HUES48 (cell line): ENCODE measurements around the gene RDH8.
A peak's percentile ranks its signal among the peaks of the same experiment; 100 is the strongest.
"Not testable (repeated sequence)": the region's sequence is repeated elsewhere in the genome, so short reads cannot be mapped to it uniquely, and the experiment has no call there.

Source experiments
- H3K27ac ChIP-seq: one replicate; pipeline ENCODE4 v1.7.0; 2013; ENCODE audit warnings: low read depth, low read length, inconsistent platforms
- H3K27me3 ChIP-seq: 2 replicates; pipeline ENCODE4 v1.6.1; 2013; ENCODE audit warnings: mild to moderate bottlenecking, low read length; ENCODE audit not compliant: control insufficient read depth, insufficient read depth
- H3K36me3 ChIP-seq: 2 replicates; pipeline ENCODE4 v1.6.1; 2013; ENCODE audit warnings: low read length; ENCODE audit not compliant: control insufficient read depth, insufficient read depth
- H3K4me1 ChIP-seq: 2 replicates; pipeline ENCODE4 v1.6.1; 2013; ENCODE audit warnings: mild to moderate bottlenecking, low read length; ENCODE audit not compliant: control insufficient read depth, insufficient read depth
- H3K4me3 ChIP-seq: 2 replicates; pipeline ENCODE4 v1.5.1; 2013; ENCODE audit warnings: mild to moderate bottlenecking, low read depth, low read length
- H3K9ac ChIP-seq: 2 replicates; pipeline ENCODE4 v1.6.1; 2013; ENCODE audit warnings: mild to moderate bottlenecking, low read depth, low read length, moderate library complexity
- H3K9me3 ChIP-seq: 2 replicates; pipeline ENCODE4 v1.6.1; 2013; ENCODE audit warnings: low read length; ENCODE audit not compliant: control insufficient read depth, insufficient read depth

The RDH8 gene

DNA sequence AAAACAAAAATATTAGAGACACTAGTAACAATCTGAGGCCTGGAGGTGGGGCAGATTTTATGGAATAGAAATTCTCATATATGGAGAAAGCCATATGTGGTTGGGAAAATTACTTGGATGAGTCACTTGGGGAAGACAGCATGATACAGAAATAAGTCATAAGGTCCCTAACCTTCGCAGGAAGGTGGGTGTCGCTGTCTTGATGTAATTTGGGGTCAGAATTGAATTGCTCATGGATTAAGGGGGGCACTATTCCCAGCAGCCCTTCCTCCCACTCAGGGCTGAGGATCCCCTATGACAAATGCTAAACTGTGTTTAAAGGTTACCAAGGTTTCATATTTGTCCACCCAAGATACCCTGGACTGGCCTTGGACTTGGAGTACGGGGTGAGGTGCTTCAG, 5.0 kb downstream of the RDH8 start:
- Histone ChIP-seq H3K27ac (no peak overlapping the region), H3K9me3 (no peaks in the 10 kb centered on the region), H3K27me3 (no peaks in the 10 kb centered on the region), H3K4me1 (no peaks in the 10 kb centered on the region), H3K9ac (no peak overlapping the region), H3K36me3 (no peaks in the 10 kb centered on the region), H3K4me3 (no peak overlapping the region)

GRCh38 chr19:10018786-10019185, 5.5 kb downstream of the RDH8 start:
- H3K27me3 ChIP-seq, result no peaks in the 10 kb centered on the region
- no peaks in the 10 kb centered on the region for H3K9me3 ChIP-seq
- H3K36me3 ChIP-seq, result no peaks in the 10 kb centered on the region
- H3K4me3 ChIP-seq, result no peak overlapping the region
- H3K9ac ChIP-seq, result no peak overlapping the region
- H3K4me1 ChIP-seq, result no peaks in the 10 kb centered on the region
- no peak overlapping the region for H3K27ac ChIP-seq

GRCh38 chr19:10019246-10019645, 6.0 kb downstream of the RDH8 start:
- H3K36me3 ChIP-seq, result no peaks in the 10 kb centered on the region
- H3K27ac ChIP-seq, result no peak overlapping the region
- H3K9me3 ChIP-seq, result no peaks in the 10 kb centered on the region
- H3K27me3 ChIP-seq, result no peaks in the 10 kb centered on the region
- H3K9ac ChIP-seq, result no peak overlapping the region
- H3K4me3 ChIP-seq, result no peak overlapping the region
- H3K4me1 ChIP-seq, result no peaks in the 10 kb centered on the region

DNA sequence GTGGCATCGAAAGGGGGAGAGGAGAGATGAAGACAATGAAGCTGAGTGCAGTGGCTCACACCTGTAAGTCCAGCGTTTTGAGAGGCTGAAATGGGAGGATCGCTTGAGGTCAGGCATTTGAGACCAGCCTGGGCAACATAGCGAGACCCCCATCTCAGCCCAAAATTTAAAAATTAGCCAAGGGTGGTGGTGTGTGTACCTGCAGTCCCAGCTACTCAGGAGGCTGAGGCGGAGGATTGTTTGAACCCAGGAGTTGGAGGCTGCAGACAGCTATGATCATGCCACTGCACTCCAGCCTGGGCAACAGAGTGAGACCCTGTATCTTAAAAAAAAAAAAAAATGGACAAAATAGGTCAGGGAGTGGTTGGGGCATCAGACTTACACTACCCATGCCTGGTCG, 7.6 kb downstream of the RDH8 start:
- Histone ChIP-seq H3K4me1 (no peaks in the 10 kb centered on the region), H3K4me3 (no peak overlapping the region), H3K9ac (no peak overlapping the region), H3K36me3 (no peaks in the 10 kb centered on the region), H3K27me3 (no peaks in the 10 kb centered on the region), H3K27ac (no peak overlapping the region), H3K9me3 (no peaks in the 10 kb centered on the region)

DNA sequence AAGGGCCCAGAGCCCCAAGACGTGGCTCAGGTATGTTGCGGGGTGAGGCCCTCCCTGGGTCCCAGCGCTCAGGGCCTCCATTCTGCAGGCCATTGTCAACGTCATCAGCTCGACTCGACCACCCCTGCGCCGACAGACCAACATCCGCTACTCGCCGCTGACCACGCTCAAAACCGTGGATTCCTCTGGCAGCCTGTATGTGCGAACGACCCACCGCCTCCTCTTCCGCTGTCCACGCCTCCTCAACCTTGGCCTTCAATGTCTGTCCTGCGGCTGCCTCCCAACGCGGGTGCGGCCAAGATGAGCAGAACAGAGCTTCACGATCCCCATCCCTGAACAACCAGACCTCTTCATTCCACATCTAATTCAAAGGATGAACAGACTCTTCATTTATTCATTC, 8.2 kb downstream of the RDH8 start:
- Histone ChIP-seq H3K9me3 (no peaks in the 10 kb centered on the region), H3K27ac (peak overlapping the region; percentile 47), H3K4me1 (no peaks in the 10 kb centered on the region), H3K27me3 (no peaks in the 10 kb centered on the region), H3K36me3 (no peaks in the 10 kb centered on the region), H3K9ac (no peak overlapping the region), H3K4me3 (no peak overlapping the region)

DNA sequence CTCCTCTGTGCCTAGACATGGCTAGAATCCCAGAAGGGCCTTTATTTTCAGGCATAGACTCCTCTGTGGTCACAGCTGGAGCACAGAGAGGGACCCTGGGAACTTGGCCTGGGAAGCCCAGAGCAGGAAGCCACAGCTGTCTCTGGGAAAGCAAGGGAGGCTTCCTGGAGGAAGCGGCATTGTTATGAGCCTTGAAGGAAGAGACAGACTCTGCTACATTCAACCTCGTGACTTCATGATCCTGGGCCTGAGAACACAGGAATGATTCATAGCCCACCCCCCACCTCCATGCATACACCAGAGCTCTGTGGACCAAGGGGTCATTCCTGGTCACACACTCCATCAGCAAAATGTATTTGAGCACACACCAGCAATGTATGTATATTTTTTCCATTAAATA, 8.6 kb downstream of the RDH8 start:
- H3K4me1 ChIP-seq, result no peaks in the 10 kb centered on the region
- H3K27me3 ChIP-seq, result no peaks in the 10 kb centered on the region
- no peak overlapping the region for H3K9ac ChIP-seq
- H3K36me3 ChIP-seq, result no peaks in the 10 kb centered on the region
- H3K9me3 ChIP-seq, result no peaks in the 10 kb centered on the region
- H3K4me3 ChIP-seq, result no peak overlapping the region
- peak overlapping the region; percentile 47 for H3K27ac ChIP-seq

- not testable (repeated sequence) for H3K4me1 ChIP-seq, H3K27ac ChIP-seq, H3K9ac ChIP-seq, H3K4me3 ChIP-seq, H3K9me3 ChIP-seq, H3K27me3 ChIP-seq, H3K36me3 ChIP-seq
Measured at GRCh38 chr19:10023096-10023495, 9.8 kb downstream of the RDH8 start.

DNA sequence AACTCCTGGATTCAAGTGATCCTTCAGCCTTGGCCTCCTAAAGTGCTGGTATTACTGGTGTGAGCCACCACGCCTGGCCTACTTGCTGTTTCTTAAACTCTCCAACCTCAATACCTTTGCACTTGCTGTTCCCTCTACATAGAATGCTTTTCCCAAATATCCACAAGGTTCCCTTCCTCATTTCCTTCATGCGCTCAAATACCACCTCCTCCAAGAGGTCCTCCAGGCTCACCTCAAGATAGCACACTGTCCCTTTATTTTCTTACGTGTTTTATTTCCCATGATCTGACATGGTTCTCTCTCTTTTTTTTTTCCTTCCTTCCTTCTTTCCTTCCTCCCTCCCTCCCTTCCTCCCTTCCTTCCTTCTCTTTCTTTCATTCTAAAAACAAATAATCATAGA, 13.5 kb downstream of the RDH8 start:
- Histone ChIP-seq H3K27me3 (no peaks in the 10 kb centered on the region), H3K36me3 (no peaks in the 10 kb centered on the region), H3K4me3 (no peak overlapping the region)

DNA sequence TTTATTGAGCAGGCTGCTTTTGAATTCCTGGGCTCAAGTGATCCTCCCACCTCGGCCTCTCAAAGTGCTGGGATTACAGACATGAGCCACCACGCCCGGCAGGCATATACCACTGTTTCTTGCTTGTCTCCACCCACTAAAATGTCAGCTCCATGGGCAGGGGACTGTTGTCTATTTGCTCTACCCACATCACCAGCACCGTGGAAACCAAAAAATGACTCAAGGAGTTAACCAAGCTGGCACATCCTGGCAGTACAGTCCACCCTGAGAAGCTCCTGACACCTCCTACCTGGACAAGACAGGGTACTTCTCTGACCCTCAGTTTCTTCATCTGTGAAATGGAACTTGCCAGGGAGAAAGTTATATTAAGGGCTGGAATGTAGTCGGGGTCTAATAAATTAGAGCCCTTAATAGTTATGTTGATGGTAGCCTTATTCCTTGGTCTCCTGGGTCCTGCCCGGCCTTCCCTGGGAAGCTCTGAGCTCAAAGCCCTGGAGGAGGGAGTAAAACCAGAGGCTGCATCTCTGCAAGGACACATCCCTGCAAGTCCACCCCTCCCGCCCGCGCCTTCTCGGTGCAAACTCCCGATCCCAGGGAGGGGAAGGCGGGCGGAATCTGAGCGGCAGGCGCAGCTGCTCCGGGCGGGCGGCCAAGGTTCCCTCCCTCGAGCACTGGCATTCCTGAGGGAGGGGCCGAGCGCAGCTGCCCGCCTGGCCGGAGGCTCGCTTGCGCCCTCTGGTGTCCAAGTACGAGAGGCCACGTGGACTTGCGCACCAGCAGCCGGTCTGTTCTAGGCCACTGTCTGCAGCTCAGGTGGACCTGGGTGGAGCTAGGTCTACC, 14.1 kb downstream of the RDH8 start:
- no peaks in the 10 kb centered on the region for H3K36me3 ChIP-seq

More for the DNA sequence above, 13.5 kb downstream of the RDH8 start:
- no peak overlapping the region for H3K9ac ChIP-seq
- H3K27ac ChIP-seq, result no peak overlapping the region
- no peaks in the 10 kb centered on the region for H3K9me3 ChIP-seq
- H3K4me1 ChIP-seq, result 0 out of 2 replicates have a peak, but pooled peaks cover 4% of the 10 kb centered on the region

GRCh38 chr19:10033614-10034013, 20.3 kb downstream of the RDH8 start:
- no peak overlapping the region for H3K27ac ChIP-seq
- H3K9ac ChIP-seq, result no peak overlapping the region
- no peaks in the 10 kb centered on the region for H3K36me3 ChIP-seq
- no peaks in the 10 kb centered on the region for H3K4me1 ChIP-seq
- H3K9me3 ChIP-seq, result no peaks in the 10 kb centered on the region
- H3K4me3 ChIP-seq, result no peak overlapping the region
- H3K27me3 ChIP-seq, result no peaks in the 10 kb centered on the region

More for the DNA sequence above, 14.1 kb downstream of the RDH8 start:
- Histone ChIP-seq H3K27me3 (no peaks in the 10 kb centered on the region), H3K27ac (no peak overlapping the region), H3K4me3 (peak overlapping the region; percentile 31), H3K4me1 (0 out of 2 replicates have a peak, but pooled peaks cover 4% of the 10 kb centered on the region), H3K9me3 (no peaks in the 10 kb centered on the region), H3K9ac (no peak overlapping the region)

DNA sequence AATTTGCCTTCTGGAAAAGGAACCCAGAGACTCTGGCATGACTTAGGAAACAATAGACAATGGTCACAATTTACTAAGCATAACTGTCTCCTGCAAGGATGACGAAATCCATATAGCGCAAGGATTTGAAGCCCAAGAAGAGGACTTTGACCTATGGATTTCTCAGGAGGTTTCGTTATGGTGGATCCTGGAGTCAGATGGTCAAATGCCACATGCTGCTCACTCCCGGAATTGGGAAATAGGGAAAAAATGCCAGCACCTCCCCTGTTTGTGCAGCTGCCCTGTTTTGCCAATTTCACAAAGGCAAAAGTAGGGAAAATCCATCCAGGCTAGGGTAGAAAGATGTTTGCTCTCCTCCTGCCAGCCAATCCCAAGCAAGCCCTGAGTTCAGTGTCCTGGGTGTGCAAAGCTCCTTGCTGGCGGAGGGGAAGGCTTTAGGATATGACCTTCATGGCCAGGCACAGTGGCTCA, 23.4 kb downstream of the RDH8 start:
- no peaks in the 10 kb centered on the region for H3K27me3 ChIP-seq
- no peak overlapping the region for H3K4me3 ChIP-seq
- no peaks in the 10 kb centered on the region for H3K4me1 ChIP-seq
- H3K27ac ChIP-seq, result no peak overlapping the region
- peaks cover under 1% of the 10 kb centered on the region; the same call in 1 of the 2 replicates for H3K9me3 ChIP-seq
- H3K9ac ChIP-seq, result no peak overlapping the region
- no peaks in the 10 kb centered on the region for H3K36me3 ChIP-seq
